Activated T-cell treated with anti-CD3 and anti-CD28 coated beads for 1 hour (primary cell): ENCODE measurements around the gene MLPH.

Source experiments
- DNase-seq: peaks from one replicate; pipeline ENCODE4 v3.0.0-alpha.2; 2020; ENCODE audit warnings: low read depth

Gene MLPH

GRCh38 chr2:237567276-237568029 lies 80.4 kb downstream of the MLPH start:
- DNase-seq, result no peak

GRCh38 chr2:237568121-237568660 lies 81.1 kb downstream of the MLPH start:
- DNase-seq, result no peak

- DNase-seq, result no peak
Observed at GRCh38 chr2:237569041-237569440, 82.0 kb downstream of the MLPH start.

- DNase-seq, result no peak
Observed at GRCh38 chr2:237569896-237570295, 82.8 kb downstream of the MLPH start.

GRCh38 chr2:237570776-237571335 lies 83.8 kb downstream of the MLPH start:
- no peak for DNase-seq

- no peak for DNase-seq
Observed at GRCh38 chr2:237571551-237571950, 84.5 kb downstream of the MLPH start.

GRCh38 chr2:237572021-237572741 lies 85.1 kb downstream of the MLPH start:
- peak; percentile 92 for DNase-seq

GRCh38 chr2:237572742-237573101 lies 85.7 kb downstream of the MLPH start:
- DNase-seq, result no peak

GRCh38 chr2:237573721-237574415 lies 86.8 kb downstream of the MLPH start:
- no peak for DNase-seq

- no peak for DNase-seq
Observed at GRCh38 chr2:237574467-237574866, 87.4 kb downstream of the MLPH start.

GRCh38 chr2:237574894-237575868 lies 88.1 kb downstream of the MLPH start:
- no peak for DNase-seq

GRCh38 chr2:237575869-237576862 lies 89.1 kb downstream of the MLPH start:
- no peak for DNase-seq

GRCh38 chr2:237576974-237577373 lies 89.9 kb downstream of the MLPH start:
- DNase-seq, result no peak

- DNase-seq, result no peak
Observed at GRCh38 chr2:237577458-237577857, 90.4 kb downstream of the MLPH start.

- DNase-seq, result no peak
Observed at GRCh38 chr2:237577956-237578870, 91.2 kb downstream of the MLPH start.

- no peak for DNase-seq
Observed at GRCh38 chr2:237581326-237581725, 94.3 kb downstream of the MLPH start.

- DNase-seq, result no peak
Observed at GRCh38 chr2:237581751-237582746, 95.0 kb downstream of the MLPH start.
